Right renal pelvis (tissue), 4 donors: ENCODE data around the gene CAMK1D. TPM values are rescaled to one million over a fixed set of nuclear protein-coding genes. Genes with fewer than 3 reads are reported as not detected.

ENCODE experiments used
- DNase-seq, 4 donors: peaks; one replicate each; pipeline ENCODE4 v3.0.0-alpha.2; 2013; ENCODE audit warnings: low read depth in 4 of 4, low spot score in 3 of 4, missing footprints in 1 of 4
- polyA plus RNA-seq, 4 donors: library from polyadenylated mRNA; unstranded; fragments of 120-200 nt; gene quantifications; one replicate each; pipeline ENCODE4 v1.2.1, GENCODE V29; 2013; ENCODE audit not compliant: insufficient read length in 4 of 4

CAMK1D gene
- polyA plus RNA-seq, 4 donors = 10.5 to 12.4 (median 11.0) TPM

DNA sequence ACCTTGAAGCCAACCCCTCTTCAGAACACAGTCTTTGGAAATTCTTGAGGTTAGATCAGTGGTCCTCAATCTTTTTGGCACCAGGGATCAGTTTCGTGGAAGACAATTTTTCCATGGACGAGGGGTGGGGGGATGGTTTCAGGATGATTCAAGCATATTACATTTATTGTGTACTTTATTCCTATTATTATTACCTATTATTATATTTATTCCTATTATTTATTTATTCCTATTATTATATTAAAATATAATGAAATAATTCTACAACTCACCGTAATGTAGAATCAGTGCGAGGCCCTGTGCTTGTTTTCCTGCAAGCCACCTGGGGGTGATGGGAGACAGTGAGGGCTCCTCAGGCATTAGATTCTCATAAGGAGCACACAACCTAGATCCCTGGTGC is 17.9 kb downstream of the CAMK1D start:
- DNase-seq = no peak

DNA sequence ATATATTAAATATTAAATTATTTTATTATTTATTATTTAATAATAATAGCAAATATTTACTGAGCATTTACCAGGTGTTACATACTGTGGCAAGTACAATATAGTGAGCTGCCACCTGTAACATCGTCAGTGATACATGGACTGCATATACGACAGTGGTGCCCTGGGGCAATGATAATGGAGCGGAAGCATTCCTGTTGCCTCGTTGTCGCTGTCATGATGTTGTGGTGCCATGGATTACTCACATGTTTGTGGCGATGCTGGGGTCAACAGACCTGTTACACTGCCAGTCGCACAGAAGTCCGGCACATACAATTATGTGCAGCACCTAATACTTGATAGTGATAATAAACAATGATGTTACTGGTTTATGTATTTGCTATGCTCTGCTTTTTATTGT is 20.6 kb downstream of the CAMK1D start:
- DNase-seq = no peak

DNA sequence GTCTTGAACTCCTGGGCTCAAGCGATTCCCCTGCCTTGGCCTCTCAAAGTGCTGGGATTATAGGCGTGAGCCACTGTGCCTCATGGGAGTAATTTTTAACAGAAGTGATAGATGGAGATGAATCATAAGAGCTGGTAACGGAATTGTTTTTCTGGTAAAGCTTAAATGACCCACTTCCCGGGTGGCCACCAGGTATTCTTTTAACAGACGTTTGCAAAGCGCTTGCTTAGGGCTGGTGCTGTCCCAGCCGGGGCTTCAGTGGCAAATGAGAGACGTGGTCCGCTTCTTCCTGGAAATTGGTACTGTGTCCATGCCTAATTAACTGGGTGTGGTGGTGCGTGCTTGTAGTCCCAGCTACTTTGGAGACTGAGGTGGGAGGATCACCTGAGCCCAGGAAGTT is 23.5 kb downstream of the CAMK1D start:
- no peak for DNase-seq

DNA sequence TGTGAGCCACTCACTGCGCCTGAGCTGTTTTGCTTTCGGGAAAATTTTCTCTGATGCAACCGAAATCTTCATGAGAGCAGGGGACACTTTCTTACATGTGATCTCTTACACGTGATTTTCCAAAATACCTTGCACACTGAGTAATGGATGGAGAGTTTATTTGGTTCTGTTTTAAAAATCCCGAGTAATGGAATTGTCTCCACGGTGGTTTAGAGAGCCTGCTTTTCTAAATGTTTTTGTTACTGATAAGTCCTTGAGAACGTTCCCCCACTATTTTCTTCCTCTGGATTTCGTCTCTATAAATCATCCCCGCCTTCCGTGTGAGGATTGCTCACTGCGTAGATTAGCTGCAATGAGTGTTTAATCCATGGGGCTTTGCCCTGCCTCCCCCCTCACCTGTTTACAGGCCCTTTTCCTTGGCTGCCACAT is 25.7 kb downstream of the CAMK1D start:
- no peak for DNase-seq

DNA sequence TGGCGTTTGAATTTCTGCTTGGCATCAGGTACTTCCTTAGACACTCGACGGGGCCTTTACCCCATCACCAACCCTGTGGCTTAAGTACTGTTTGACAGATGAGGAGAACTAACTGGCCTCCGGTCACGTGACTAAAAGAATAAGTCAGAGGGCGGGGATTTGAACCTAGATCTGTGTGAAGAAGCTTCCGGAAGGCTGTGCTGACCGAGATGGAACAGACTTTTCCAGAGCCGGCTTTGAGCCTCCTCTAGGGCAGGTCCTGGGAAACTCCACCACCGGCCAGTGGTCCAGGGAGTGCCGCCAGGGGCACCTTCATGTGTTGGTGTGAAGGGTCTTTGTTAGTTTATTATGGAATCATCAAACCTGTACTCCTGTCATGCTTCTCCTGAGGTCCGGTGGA is 26.9 kb downstream of the CAMK1D start:
- DNase-seq = no peak

DNA sequence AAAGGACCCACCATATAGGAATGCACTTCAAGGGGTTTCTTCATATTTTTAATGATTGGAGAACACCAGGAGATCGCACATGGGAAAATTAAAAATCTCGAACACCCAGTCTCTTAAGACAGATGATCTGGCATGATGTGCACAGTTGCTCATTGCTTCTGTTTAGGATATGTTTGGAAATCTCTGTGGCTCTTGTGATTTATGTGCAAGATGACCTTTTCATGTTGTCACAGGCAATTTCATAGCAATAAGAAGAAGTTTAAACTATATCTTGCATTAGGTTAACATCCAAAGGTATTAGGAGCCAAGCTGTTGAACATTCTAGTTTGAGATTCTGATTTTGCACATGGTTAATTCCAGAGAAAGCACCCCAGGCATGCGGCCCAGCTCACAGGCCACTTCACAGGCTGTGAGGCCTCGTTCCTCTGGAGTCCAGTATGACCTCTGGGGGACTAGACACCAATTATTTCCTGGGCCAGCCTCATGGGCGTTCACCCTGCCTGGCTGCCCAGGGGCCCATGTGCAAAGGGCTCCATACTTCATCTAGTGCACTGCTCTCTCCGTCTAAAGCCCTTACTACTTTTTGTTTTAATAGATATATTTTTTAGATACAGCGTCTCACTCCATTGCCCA is 28.4 kb downstream of the CAMK1D start:
- no peak for DNase-seq

DNA sequence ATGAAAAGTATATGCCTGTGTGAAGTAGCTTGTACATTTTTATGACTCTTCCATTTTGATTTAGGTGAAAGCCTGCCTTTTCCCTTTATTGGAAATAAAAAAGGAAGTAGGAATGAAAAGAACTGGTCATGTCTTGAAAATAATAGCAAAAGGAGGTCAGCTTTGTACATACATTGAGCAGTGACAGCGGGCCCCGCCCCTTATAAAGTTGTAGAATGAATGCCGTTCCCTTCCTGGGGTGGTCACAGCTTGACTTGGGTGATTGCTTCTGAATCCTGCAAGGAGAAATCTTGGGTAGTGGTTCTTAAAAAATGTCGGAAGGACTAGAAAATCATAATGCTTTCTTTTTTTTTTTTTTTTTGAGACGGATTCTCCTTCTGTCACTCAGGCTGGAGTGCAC is 31.7 kb downstream of the CAMK1D start:
- no peak for DNase-seq

DNA sequence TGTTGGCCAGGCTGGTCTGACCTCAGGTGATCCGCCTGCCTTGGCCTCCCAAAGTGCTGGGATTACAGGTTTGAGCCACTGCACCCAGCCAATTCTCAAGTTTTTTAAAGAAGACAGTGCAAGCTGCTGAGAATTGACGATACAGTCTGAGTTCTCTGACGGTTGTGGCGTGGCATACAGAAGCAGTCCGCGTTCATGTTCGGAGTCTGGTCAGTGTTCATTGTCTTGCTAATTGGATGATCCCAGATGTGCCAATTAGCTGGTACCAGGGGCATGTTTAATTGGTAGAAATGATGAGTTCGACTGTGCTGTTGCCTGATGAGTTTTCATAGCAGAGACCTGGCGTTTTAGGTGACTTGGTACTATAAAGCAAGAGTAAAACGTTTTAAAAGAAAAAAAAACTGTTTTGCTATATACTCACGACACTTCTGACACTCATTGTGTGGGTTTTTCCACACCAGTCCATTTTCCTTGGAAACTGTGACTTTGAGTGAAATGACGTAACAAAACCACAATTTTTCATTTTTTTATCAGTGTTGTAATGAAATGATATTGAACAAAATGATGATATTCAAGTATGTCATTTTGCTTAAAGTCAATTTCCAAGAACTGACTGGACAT is 32.3 kb downstream of the CAMK1D start:
- no peak for DNase-seq

DNA sequence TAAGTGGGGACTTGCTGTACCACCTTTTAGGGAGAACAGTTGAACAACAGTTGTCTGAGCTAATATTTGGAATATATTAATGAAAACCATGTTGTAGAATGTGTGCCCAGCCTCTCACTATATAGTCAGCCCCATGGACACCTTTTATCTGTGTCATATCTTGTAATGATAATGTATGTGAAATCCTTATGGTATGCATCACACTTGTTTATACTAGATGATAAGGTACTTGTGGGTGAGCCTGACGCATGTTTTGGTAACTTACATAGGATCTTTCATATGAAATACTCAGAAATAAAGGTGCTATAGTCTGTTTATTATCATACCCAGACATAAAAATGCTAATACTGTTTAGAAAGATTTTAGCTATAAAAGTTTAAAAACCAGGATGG is 32.8 kb downstream of the CAMK1D start:
- DNase-seq = no peak

DNA sequence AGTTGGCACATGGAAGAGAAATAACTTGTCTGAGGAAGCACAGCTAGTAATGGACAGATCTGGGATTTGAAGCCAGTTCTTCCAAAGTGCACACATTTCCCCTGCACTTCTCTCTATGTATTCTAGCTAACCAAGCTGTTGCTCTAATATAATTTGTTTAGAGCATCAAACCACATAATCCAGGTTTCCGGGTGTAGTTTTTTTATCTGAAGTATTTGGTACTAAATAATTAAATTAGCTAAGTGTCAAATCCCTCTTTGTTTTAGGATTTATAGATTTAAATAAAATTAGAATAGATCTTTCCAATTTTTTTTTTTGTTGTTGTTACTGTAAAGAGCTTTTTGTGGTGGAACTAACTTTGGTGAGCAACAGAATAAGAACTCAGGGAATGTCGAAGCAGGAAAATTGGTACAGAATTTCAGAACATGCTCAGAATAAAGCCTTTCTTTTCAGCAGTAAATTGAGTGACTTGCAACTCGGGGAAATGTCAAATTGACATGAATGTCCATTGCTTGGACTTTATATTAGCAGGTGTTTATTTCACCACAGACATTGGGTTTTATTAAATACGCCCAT is 33.7 kb downstream of the CAMK1D start:
- DNase-seq = no peak

DNA sequence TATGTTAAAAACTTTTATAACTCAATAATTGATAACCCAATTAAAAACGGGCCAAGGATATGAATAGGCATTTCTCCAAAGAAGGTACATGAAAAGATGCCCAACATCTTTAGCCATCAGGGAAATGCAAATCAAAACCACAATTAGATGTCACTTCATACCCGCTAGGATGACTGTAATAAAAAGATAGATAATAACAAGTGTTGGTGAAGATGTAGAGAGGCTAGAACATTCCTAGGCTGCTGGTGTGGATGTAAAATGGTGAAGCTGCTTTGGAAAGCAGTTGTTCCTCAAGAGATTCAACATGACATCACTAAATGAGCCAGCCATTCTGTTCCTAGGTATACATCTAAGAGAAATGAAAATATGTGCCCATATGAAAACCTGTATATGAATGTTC is 35.6 kb downstream of the CAMK1D start:
- DNase-seq = no peak

DNA sequence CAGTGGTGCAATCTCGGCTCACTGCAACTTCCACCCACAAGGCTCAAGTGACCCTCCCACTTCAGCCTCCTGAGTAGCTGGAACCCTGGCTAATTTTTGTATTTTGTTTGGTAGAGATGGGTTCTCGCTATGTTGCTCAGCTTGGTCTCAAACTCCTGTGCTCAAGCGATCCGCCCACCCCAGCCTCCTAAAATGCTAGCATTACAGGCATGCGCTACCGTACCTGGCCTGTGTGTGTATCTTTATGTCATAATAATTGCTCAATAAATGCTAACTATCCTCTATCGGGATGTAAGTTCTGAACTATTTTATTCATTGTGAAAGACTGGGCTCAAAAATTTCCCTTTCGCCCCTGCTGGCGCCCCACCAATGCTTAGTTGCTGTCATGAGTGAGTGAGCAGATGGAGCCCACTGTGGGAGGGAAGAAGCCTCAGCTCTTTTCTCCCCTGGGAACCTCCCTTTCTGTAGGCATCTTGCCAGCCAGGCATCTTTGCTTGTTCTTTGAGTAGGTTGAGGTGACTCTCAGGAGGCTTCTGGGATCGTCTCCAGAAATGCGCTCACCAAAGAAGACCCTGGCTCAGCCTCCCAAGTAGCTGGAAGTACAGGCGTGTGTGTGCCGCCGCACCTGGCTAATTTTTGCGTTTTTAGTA is 38.3 kb downstream of the CAMK1D start:
- no peak for DNase-seq

DNA sequence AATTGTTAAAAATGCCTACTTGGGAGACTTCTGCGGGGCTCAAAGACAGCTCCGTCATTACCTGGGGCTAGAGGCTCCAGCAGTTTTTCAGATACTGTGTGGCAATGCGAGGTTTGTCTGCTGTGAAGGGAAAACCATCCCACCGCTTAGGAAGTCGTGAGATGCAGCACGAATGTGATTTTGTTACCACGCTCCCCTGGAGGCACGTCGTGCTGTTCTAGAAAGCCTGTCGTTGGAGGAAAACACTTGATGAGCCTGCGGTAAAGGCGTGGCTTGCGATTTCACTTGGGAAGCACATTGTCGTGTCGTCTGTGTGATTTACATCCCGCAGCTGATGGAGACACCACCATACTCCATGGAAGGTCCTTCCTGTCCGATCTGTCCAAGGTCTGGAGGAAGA is 39.3 kb downstream of the CAMK1D start:
- no peak for DNase-seq

DNA sequence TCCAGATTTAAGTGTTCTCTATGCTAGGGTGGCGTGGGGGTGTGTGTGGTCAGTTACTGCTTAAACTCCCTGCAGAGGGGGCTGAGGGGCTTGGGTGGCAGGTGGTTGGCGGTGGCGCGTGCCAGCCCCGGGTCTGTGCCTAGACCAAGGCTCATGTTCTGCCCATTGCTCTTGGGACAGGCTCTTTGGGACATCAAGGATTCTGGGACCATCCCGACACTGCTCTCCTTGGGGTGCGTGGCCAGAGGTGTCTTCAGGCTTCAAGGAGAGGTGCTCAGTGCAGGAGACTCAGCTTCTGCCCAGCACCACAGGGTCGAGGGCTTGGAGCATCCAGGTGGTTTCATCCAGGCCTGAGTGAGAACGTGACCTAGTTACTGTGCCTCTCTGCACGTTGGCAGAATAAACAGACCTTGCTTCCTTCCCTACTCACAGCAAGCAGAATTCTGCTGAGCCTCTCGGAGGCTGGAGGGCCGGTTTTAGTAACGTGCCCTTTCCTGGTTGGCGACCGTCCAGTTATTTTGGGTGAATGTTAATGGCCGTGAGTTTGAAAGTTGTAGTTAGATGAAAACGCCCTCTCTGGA is 39.9 kb downstream of the CAMK1D start:
- no peak for DNase-seq

DNA sequence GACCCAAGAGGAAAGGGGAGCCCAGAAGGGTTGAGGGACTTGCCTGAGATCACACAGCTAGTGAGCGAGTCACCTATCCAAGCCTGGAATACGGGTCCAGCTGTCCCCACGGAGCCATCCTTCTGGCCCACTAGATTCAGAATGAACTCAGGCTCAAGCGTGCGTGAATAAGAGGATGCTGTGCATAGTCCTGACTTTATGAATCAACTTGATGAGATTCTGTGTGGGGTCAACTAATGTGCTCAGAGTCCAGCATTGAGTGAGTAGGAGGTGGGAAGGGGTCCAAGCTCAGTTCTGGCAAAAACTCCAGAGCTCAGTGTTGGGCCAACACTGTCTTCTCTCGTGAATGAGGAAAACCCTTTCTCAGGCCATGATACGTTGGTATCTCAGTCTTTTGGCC is 41.4 kb downstream of the CAMK1D start:
- DNase-seq = no peak

DNA sequence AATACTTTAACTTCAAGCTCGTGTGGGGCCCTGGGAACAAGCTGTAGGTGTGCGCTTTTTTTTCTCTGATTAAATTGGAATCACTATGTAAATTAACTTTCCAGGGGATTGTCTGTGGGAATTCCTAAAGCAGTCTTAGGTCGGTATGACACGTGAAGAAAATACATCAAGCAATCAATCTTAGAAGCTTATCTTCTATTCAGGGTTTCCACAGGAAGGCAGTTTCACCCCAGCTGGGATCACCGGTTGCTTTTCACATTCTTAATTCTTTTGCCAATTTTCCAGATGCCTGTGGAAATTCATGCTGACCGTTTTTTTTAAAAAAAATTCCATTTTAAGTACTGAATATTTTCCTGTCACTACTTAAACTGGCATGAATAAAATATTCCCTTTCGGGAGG is 41.9 kb downstream of the CAMK1D start:
- DNase-seq = no peak

DNA sequence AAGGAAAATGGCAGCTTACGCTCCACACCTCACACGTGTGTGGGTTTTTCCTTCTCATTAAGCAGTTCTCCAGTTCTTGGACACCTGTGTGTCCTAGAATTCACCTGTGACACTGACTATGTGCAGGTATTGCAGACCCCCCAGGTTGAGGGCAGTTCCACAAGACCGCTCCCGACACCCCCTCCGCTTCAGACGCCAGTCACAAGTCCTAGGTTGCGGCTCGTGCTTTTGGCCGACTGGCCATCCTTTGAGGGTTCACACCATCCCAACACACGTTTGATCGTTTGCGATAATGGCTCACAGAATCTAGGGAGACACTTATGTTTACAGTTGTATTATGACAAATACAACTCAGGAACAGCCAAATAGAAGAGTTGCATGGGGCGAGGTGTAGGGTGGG is 44.5 kb downstream of the CAMK1D start:
- no peak for DNase-seq

DNA sequence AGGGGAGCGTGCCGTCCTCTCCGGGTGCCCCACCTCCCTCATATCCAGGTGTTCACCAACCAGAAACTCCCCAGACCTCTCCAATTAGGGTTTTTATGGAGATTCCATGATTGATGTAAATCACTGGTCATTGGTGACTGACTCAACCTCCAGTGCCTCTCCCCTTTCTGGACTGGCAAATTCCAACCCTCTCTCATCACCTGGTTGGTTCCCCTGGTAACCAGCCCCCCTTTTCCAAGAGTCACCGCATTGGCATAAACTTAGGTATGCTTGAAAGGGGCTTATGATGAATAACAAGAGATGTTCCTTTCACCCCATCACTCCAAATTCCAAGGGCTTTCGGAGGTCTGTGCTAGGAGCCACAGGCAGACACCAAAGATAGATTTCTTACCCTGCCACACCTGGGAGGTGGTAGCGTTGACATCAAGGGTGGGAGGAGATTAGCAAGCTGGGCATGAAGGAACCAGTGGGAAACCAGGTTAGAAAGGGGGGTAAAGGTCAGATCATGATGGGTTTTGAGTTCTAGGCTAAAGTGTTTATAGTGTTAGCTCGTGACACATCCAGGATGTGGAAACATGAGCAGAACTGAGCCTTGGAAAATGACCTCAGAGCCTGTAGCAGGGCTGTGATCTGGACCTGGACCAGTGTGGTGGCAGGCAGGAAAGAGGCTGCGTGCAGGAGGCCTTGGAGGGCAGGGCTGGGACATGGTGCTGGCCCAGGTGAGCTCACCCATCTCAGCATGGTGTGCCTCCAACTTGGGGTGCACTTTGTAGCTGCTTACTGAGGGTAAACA is 45.1 kb downstream of the CAMK1D start:
- no peak for DNase-seq

DNA sequence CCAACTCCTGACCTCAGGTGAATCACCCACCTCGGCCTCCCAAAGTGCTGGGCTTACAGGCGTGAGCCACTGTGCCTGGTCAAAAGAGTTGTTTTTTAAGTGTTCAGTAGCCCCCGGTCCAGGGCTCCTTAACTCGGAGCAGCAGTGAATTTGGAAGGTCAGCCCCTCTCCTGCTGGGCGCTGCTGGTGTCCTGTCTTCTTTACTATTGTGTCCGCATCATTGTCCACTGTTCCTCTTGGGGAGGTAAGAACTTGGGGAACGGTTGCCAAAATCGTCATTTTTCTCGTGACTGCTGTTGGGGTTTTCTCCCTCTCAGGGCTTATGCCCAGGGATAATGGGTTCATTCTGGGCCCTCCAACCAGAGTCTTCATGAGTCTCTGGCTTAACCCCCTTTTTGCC is 46.7 kb downstream of the CAMK1D start:
- no peak for DNase-seq

DNA sequence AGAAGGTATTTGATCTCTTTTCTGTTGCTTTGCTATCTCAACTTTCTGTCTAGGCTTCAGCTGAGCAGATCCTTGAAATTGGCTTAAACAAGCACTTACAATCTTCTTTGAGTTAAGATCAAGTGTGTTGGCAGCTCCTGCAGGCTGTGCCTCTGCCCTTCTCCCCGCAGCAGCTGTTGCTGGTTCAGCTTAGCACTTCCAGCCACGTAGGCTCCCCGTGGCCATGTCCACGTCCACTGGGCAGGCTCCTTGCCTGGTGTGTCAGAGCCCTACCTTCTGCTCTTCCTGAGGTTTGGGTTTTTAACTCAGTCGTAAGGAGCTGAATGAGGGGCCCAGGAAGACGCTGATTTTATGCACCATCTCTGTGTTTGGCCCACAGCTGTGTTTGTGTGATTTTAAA is 47.2 kb downstream of the CAMK1D start:
- DNase-seq = no peak
